ENCODE data around the gene CABLES2.
A peak's percentile ranks its signal among the peaks of the same experiment; 100 is the strongest.

Gene CABLES2

DNA sequence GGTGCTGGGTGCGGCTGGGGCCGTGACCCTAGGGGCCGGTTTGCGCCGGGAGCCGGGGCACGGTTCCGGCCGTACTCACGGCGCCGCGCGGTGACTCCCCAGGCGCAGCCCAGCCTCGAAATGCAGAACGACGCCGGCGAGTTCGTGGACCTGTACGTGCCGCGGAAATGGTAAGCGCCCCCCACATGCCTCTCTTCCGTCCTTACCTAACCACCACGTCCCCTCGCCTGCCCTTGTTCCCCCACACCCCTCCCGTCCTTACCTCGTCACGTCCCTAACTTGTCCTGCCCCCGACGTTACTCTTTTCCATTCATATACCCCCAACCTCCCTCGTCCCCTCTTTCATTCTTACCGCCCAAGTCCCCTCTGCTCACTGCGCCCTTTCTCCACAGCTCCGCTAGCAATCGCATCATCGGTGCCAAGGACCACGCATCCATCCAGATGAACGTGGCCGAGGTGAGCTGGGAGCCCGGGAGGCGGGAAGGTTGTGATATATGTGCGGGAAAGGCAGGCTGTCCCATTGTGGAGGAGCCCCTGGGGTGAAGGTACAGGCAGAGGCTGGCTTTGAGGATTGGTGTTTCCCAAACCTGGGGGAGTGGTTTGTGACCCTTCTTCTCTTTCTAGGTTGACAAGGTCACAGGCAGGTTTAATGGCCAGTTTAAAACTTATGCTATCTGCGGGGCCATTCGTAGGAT, 19.7 kb downstream of the CABLES2 start:
- DNase-seq (ENCODE audit: low read depth) = no peak
- H3K4me3 ChIP-seq (ENCODE audit: low read depth, low read length) = peak overlapping the region; percentile 96
- TF ChIP-seq, protein P1, sequence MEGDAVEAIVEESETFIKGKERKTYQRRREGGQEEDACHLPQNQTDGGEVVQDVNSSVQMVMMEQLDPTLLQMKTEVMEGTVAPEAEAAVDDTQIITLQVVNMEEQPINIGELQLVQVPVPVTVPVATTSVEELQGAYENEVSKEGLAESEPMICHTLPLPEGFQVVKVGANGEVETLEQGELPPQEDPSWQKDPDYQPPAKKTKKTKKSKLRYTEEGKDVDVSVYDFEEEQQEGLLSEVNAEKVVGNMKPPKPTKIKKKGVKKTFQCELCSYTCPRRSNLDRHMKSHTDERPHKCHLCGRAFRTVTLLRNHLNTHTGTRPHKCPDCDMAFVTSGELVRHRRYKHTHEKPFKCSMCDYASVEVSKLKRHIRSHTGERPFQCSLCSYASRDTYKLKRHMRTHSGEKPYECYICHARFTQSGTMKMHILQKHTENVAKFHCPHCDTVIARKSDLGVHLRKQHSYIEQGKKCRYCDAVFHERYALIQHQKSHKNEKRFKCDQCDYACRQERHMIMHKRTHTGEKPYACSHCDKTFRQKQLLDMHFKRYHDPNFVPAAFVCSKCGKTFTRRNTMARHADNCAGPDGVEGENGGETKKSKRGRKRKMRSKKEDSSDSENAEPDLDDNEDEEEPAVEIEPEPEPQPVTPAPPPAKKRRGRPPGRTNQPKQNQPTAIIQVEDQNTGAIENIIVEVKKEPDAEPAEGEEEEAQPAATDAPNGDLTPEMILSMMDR (IDR thresholded peaks at IDR 0.05; ENCODE audit: low read depth, low read length, missing control alignments) = no peak

DNA sequence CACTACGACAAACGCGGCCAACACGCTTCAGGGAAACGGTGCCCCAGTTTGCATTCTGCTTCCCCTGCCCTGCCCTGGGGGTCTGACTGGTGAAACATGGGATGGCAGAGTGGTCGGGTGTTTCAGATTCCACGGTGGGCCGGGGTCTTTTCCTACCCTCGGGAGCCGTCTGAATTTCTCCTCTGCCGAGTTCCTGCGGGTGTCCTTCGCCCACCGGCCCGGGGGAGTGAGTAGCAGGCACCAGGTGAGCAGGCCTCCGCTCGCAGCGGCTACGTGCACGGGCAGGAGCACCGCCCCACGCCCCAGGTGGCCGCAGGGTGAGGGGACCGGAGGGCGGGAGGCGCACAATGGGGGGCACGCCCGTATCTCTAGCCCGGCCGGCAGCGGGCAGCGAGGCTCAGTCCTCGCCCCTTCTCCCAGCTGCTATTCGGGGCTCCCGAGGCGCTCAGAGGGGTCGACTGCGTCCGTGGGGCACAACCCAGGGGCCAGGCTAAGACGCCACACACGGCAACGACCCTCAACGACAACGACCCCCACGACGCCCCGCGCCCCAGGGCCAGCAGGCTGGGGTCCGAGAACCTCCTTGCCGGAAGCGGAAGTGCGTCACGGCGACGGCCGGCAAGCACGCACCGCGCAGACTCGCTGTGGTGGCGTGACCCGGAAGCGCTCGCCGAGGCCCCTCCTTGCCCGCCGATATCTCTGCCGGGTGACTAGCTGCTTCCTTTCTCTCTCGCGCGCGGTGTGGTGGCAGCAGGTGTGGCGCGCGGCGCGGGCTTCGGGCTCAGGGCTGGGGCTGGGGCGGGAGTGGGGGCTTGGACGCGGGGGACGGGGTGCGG, 20.5 kb downstream of the CABLES2 start, which contains the start of gene RPS21:
TSS of gene RPS21 (plus strand) at position 721 of the 836 bp plus-strand sequence. CDS start 236 bp downstream, outside the sequence.
- peak; percentile 77 for DNase-seq (ENCODE audit: low read depth)
- TF ChIP-seq, protein P1 (IDR thresholded peaks at IDR 0.05; ENCODE audit: low read depth, low read length, missing control alignments) = no peak
- peak within 1 kb of the TSS; percentile 96 for H3K4me3 ChIP-seq (ENCODE audit: low read depth, low read length)

- TF ChIP-seq, protein P1 (IDR thresholded peaks at IDR 0.05; ENCODE audit: low read depth, low read length, missing control alignments) = peak; percentile 98
- peak; percentile 42 for DNase-seq (ENCODE audit: low read depth)
- H3K4me3 ChIP-seq (ENCODE audit: low read depth, low read length) = no peak overlapping the region
Measured at GRCh38 chr20:62382306-62383198, 24.5 kb downstream of the CABLES2 start.

DNA sequence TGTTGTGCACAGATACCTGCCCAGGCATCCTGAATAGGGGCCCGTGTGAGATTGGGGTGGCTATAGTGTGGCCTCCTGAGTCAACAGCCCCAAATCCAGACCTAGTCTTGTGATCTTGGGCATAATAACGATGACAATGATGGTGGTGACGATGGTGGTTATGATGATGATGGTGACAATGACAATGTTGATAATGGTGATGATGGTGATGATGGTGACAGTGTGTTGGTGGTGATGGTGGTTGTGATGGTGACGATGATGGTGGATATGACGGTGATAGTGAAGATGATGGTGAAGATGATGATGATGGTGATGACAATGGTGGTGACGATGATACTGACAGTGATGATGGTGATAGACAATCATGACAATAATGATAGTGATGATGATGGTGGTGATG, 25.2 kb downstream of the CABLES2 start:
- TF ChIP-seq, protein P1 (IDR thresholded peaks at IDR 0.05; ENCODE audit: low read depth, low read length, missing control alignments) = no peak

GRCh38 chr20:62381202-62381797, 25.8 kb downstream of the CABLES2 start:
- no peak overlapping the region for H3K4me3 ChIP-seq (ENCODE audit: low read depth, low read length)
- TF ChIP-seq, protein P1 (IDR thresholded peaks at IDR 0.05; ENCODE audit: low read depth, low read length, missing control alignments) = no peak
- no peak for DNase-seq (ENCODE audit: low read depth)

More for the DNA sequence above, 25.2 kb downstream of the CABLES2 start:
- DNase-seq (ENCODE audit: low read depth) = no peak
- no peak overlapping the region for H3K4me3 ChIP-seq (ENCODE audit: low read depth, low read length)

GRCh38 chr20:62378215-62378614, 28.9 kb downstream of the CABLES2 start:
- H3K4me3 ChIP-seq (ENCODE audit: low read depth, low read length) = no peak overlapping the region
- TF ChIP-seq, protein P1 (IDR thresholded peaks at IDR 0.05; ENCODE audit: low read depth, low read length, missing control alignments) = no peak
- DNase-seq (ENCODE audit: low read depth) = no peak
